Measurements from ENCODE around the gene CCL4L2. TPM values are rescaled to one million over a fixed set of nuclear protein-coding genes. Genes with fewer than 3 reads are reported as not detected.
"Not testable (repeated sequence)": the region's sequence is repeated elsewhere in the genome, so short reads cannot be mapped to it uniquely, and the experiment has no call there.

The CCL4L2 gene
- total RNA-seq, 2 donors from 2014 or later: not detected

DNA sequence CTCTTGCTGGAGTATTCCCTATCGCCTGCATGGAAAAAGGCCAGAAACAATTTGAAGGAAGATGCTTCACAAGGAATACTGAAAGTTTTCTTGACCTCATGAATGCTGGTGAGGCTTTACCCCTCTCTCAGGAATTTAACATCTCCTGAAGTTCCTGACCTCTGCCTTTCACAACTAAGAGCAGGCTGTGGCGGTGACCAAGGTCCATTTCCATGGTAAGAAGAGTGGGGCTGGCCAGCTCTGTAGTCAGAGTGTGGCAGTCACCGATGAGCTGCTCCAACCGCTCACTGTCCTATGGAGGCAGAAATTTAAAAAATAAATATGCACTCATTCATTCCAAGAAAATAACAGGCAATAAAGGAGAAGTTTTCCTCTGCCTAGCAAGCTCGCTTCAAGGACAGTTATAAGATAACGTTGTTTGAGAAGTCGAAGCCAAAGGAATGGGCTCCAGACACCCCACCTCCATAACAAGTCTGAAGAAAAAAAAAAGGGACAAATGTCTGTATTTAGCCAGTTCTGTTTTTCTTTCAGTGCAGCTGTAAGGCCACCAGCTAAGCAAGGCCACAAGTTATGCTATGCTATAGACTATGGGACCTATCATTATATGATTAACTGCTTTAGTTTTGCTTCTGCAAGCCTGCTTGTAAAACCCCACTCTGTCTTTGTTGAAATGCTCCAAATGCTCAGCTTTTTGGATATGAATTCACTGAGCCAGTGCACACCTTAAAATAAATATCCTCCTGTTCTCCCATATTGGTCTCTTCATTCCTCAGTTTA, 6.0 kb upstream of the CCL4L2 start:
- H3K9me3 Mint-ChIP-seq: no peaks in the 10 kb centered on the region
- H3K4me3 Mint-ChIP-seq: no peak overlapping the region
- 97% methylated on average over 6 of the region's 7 CpGs for WGBS, 2 experiments (ENCODE audit: insufficient coverage in 1 of 2, insufficient read length in 1 of 2)
- Histone ChIP-seq H3K4me1 (ENCODE audit: control insufficient read depth, insufficient read depth, low read length) (no peaks in the 10 kb centered on the region), H3K9me3 (ENCODE audit: control insufficient read depth, low read length) (no peaks in the 10 kb centered on the region), H3K27me3 (ENCODE audit: control insufficient read depth, insufficient read depth, low read length, poor library complexity, severe bottlenecking) (no peaks in the 10 kb centered on the region), H3K27ac (ENCODE audit: low read depth, low read length) (no peak overlapping the region), H3K4me3 (ENCODE audit: low read length) (no peak overlapping the region), H3K36me3 (ENCODE audit: control insufficient read depth, insufficient read depth, low read length) (no peaks in the 10 kb centered on the region), H3K9ac (ENCODE audit: extremely low read depth, low read length, poor library complexity, severe bottlenecking) (no peak overlapping the region)
- H3K4me1 Mint-ChIP-seq: no peaks in the 10 kb centered on the region
- peak; percentile 49 for DNase-seq
- no peaks in the 10 kb centered on the region for H3K27me3 Mint-ChIP-seq (ENCODE audit: insufficient read depth)
- TF ChIP-seq, protein P1, sequence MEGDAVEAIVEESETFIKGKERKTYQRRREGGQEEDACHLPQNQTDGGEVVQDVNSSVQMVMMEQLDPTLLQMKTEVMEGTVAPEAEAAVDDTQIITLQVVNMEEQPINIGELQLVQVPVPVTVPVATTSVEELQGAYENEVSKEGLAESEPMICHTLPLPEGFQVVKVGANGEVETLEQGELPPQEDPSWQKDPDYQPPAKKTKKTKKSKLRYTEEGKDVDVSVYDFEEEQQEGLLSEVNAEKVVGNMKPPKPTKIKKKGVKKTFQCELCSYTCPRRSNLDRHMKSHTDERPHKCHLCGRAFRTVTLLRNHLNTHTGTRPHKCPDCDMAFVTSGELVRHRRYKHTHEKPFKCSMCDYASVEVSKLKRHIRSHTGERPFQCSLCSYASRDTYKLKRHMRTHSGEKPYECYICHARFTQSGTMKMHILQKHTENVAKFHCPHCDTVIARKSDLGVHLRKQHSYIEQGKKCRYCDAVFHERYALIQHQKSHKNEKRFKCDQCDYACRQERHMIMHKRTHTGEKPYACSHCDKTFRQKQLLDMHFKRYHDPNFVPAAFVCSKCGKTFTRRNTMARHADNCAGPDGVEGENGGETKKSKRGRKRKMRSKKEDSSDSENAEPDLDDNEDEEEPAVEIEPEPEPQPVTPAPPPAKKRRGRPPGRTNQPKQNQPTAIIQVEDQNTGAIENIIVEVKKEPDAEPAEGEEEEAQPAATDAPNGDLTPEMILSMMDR (conservative IDR thresholded peaks at IDR 0.05): no peak
- H3K27ac Mint-ChIP-seq: no peak overlapping the region
- no peaks in the 10 kb centered on the region for H3K36me3 Mint-ChIP-seq (ENCODE audit: low read depth)

DNA sequence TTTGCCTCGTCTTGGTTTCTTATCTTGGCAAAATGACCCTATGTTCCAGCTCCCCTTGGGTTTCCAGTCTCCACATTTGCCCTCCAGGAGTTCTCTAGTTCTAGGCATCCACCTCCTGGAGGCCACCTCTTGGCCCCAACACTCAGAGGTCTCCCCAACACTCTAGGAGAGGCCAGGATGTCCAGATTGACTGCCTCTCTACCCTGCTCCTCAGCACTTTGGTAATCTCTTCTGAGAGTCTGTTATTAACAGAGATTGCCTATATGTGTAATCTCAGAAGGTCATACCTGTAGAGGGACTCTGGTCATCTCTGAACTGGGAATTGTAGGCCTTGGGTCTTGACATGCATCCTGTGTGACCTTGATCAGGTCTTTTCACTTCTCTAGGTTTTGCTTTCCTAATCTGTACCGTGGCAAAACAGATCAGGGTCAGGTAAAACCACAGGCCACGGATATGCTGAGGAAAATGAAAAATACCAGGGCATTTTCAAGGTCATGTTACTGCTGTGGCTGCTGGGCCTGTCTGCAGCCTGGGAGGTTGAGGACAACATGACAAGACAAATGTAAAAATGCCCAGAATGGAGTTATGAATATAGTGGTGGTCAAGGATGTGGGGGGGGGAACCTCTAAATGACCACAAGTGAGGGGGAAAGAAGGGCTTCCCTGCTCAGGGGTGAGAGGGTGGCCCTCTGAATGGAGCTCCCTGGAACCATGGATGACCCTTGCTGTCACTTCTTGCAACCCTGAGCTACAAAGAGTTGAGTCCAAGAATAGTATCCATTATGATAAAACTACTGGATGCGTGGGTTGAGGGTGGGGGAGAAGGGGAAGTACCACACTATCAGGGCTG, 5.0 kb upstream of the CCL4L2 start:
- H3K9me3 ChIP-seq (ENCODE audit: control insufficient read depth, low read length): no peaks in the 10 kb centered on the region
- no peak overlapping the region for H3K9ac ChIP-seq (ENCODE audit: extremely low read depth, low read length, poor library complexity, severe bottlenecking)
- H3K4me3 Mint-ChIP-seq: no peak overlapping the region
- 87 to 97% methylated on average over 3 of the region's 4 CpGs for WGBS, 2 experiments (ENCODE audit: insufficient coverage in 1 of 2, insufficient read length in 1 of 2)
- no peak overlapping the region for H3K4me3 ChIP-seq (ENCODE audit: low read length)
- H3K27me3 Mint-ChIP-seq (ENCODE audit: insufficient read depth): peaks cover 2% of the 10 kb centered on the region
- no peaks in the 10 kb centered on the region for H3K27me3 ChIP-seq (ENCODE audit: control insufficient read depth, insufficient read depth, low read length, poor library complexity, severe bottlenecking)
- H3K27ac Mint-ChIP-seq: no peak overlapping the region
- H3K36me3 ChIP-seq (ENCODE audit: control insufficient read depth, insufficient read depth, low read length): no peaks in the 10 kb centered on the region
- H3K27ac ChIP-seq (ENCODE audit: low read depth, low read length): no peak overlapping the region
- peak; percentile 28 for DNase-seq
- no peaks in the 10 kb centered on the region for H3K36me3 Mint-ChIP-seq (ENCODE audit: low read depth)
- H3K4me1 ChIP-seq (ENCODE audit: control insufficient read depth, insufficient read depth, low read length): no peaks in the 10 kb centered on the region
- TF ChIP-seq, protein P1 (conservative IDR thresholded peaks at IDR 0.05): no peak
- no peaks in the 10 kb centered on the region for H3K4me1 Mint-ChIP-seq
- no peaks in the 10 kb centered on the region for H3K9me3 Mint-ChIP-seq

DNA sequence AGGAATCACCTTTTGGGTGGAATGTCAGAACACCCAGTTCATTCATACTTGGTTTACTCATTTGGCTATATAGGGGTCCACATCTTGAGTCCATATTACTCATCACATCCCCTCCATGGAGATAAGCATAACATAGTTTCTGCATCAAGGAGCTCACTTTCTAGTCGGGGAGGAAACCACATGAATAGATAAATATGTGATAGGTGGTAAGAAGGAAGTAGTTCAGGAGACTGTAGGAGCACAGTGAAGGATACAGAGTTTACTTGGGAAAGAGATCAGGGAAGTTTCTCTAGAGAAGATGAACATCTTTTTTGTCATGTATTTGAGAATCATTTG, 4.4 kb upstream of the CCL4L2 start:
- H3K9me3 ChIP-seq (ENCODE audit: control insufficient read depth, low read length); H3K4me1 Mint-ChIP-seq; H3K27ac ChIP-seq (ENCODE audit: low read depth, low read length); H3K9ac ChIP-seq (ENCODE audit: extremely low read depth, low read length, poor library complexity, severe bottlenecking); H3K4me3 Mint-ChIP-seq; DNase-seq; H3K27ac Mint-ChIP-seq; H3K36me3 Mint-ChIP-seq (ENCODE audit: low read depth); H3K4me1 ChIP-seq (ENCODE audit: control insufficient read depth, insufficient read depth, low read length); H3K4me3 ChIP-seq (ENCODE audit: low read length); H3K27me3 ChIP-seq (ENCODE audit: control insufficient read depth, insufficient read depth, low read length, poor library complexity, severe bottlenecking); H3K27me3 Mint-ChIP-seq (ENCODE audit: insufficient read depth); H3K36me3 ChIP-seq (ENCODE audit: control insufficient read depth, insufficient read depth, low read length); H3K9me3 Mint-ChIP-seq: not testable (repeated sequence)
- WGBS, 2 experiments (ENCODE audit: insufficient coverage in 1 of 2, insufficient read length in 1 of 2): 72 to 88% methylated on average over 1 of the region's 1 CpG

DNA sequence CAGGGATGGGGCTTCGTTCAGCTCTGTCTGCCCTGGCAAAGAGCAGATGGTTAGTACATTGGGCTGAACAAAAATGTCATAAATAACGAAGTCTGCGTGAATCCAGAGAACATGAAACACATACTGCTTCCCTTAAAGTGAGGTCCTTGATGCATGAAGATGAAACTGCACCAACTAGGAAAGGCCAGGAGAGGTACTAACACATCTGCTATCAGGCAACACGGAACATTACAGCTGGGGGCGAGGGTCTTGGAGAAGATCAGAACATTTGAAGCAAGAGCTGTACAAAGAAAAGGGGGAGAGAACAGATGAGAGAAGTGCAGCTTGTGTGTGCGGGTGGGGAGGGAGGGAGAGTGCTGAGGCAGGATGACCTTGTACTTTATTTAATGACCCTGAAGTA, 3.5 kb upstream of the CCL4L2 start:
- H3K9ac ChIP-seq (ENCODE audit: extremely low read depth, low read length, poor library complexity, severe bottlenecking); H3K27ac ChIP-seq (ENCODE audit: low read depth, low read length); H3K4me1 ChIP-seq (ENCODE audit: control insufficient read depth, insufficient read depth, low read length); H3K9me3 Mint-ChIP-seq; H3K27me3 Mint-ChIP-seq (ENCODE audit: insufficient read depth); H3K27me3 ChIP-seq (ENCODE audit: control insufficient read depth, insufficient read depth, low read length, poor library complexity, severe bottlenecking); H3K27ac Mint-ChIP-seq; H3K4me3 ChIP-seq (ENCODE audit: low read length); H3K9me3 ChIP-seq (ENCODE audit: control insufficient read depth, low read length); H3K36me3 Mint-ChIP-seq (ENCODE audit: low read depth); H3K36me3 ChIP-seq (ENCODE audit: control insufficient read depth, insufficient read depth, low read length); H3K4me3 Mint-ChIP-seq; H3K4me1 Mint-ChIP-seq: not testable (repeated sequence)
- 79 to 80% methylated on average over 6 of the region's 6 CpGs for WGBS, 2 experiments (ENCODE audit: insufficient coverage in 1 of 2, insufficient read length in 1 of 2)
- peak; percentile 14 for DNase-seq

Measured in endodermal cell (in vitro differentiated cells).